ENCODE data around the gene CAPS. TPM values are rescaled to one million over a fixed set of nuclear protein-coding genes. Genes with fewer than 3 reads are reported as not detected.

The CAPS gene
- total RNA-seq, 1 donor = 10.6 TPM

GRCh38 chr19:5949792-5950305, 35.8 kb downstream of the CAPS start:
- Histone ChIP-seq H3K4me3 (ENCODE audit: low read length) (no peak overlapping the region), H3K27me3 (ENCODE audit: insufficient read depth, low read length) (no peaks in the 10 kb centered on the region), H3K9me3 (ENCODE audit: low read depth, low read length) (no peaks in the 10 kb centered on the region), H3K4me1 (ENCODE audit: insufficient read depth, low read length) (peaks cover 88% of the 10 kb centered on the region)

GRCh38 chr19:5950741-5951140, 36.7 kb downstream of the CAPS start:
- no peaks in the 10 kb centered on the region for H3K9me3 ChIP-seq (ENCODE audit: low read depth, low read length)
- no peak overlapping the region for H3K4me3 ChIP-seq (ENCODE audit: low read length)
- no peaks in the 10 kb centered on the region for H3K27me3 ChIP-seq (ENCODE audit: insufficient read depth, low read length)
- H3K4me1 ChIP-seq (ENCODE audit: insufficient read depth, low read length) = peaks cover 91% of the 10 kb centered on the region

- no peaks in the 10 kb centered on the region for H3K27me3 ChIP-seq (ENCODE audit: insufficient read depth, low read length)
- H3K4me1 ChIP-seq (ENCODE audit: insufficient read depth, low read length) = peaks cover 88% of the 10 kb centered on the region
- H3K9me3 ChIP-seq (ENCODE audit: low read depth, low read length) = no peaks in the 10 kb centered on the region
- no peak overlapping the region for H3K4me3 ChIP-seq (ENCODE audit: low read length)
Measured at GRCh38 chr19:5951338-5951861, 37.3 kb downstream of the CAPS start.

- no peak overlapping the region for H3K4me3 ChIP-seq (ENCODE audit: low read length)
Measured at GRCh38 chr19:5952193-5953029, 38.4 kb downstream of the CAPS start.

GRCh38 chr19:5953030-5953589, 39.1 kb downstream of the CAPS start:
- no peak overlapping the region for H3K4me3 ChIP-seq (ENCODE audit: low read length)
- H3K4me1 ChIP-seq (ENCODE audit: insufficient read depth, low read length) = peaks cover 73% of the 10 kb centered on the region
- H3K27me3 ChIP-seq (ENCODE audit: insufficient read depth, low read length) = no peaks in the 10 kb centered on the region
- H3K9me3 ChIP-seq (ENCODE audit: low read depth, low read length) = no peaks in the 10 kb centered on the region

More at GRCh38 chr19:5952193-5953029, 38.4 kb downstream of the CAPS start:
- Histone ChIP-seq H3K9me3 (ENCODE audit: low read depth, low read length) (no peaks in the 10 kb centered on the region), H3K27me3 (ENCODE audit: insufficient read depth, low read length) (no peaks in the 10 kb centered on the region), H3K4me1 (ENCODE audit: insufficient read depth, low read length) (peaks cover 80% of the 10 kb centered on the region)

GRCh38 chr19:5953680-5954213, 39.7 kb downstream of the CAPS start:
- H3K27me3 ChIP-seq (ENCODE audit: insufficient read depth, low read length) = no peaks in the 10 kb centered on the region
- H3K4me1 ChIP-seq (ENCODE audit: insufficient read depth, low read length) = peaks cover 71% of the 10 kb centered on the region

GRCh38 chr19:5954293-5954692, 40.2 kb downstream of the CAPS start:
- no peaks in the 10 kb centered on the region for H3K9me3 ChIP-seq (ENCODE audit: low read depth, low read length)
- peaks cover 71% of the 10 kb centered on the region for H3K4me1 ChIP-seq (ENCODE audit: insufficient read depth, low read length)

More at GRCh38 chr19:5953680-5954213, 39.7 kb downstream of the CAPS start:
- Histone ChIP-seq H3K9me3 (ENCODE audit: low read depth, low read length) (no peaks in the 10 kb centered on the region), H3K4me3 (ENCODE audit: low read length) (no peak overlapping the region)

GRCh38 chr19:5955636-5955935, 41.5 kb downstream of the CAPS start:
- Histone ChIP-seq H3K4me3 (ENCODE audit: low read length) (no peak overlapping the region), H3K27me3 (ENCODE audit: insufficient read depth, low read length) (no peaks in the 10 kb centered on the region), H3K9me3 (ENCODE audit: low read depth, low read length) (no peaks in the 10 kb centered on the region), H3K4me1 (ENCODE audit: insufficient read depth, low read length) (peaks cover 69% of the 10 kb centered on the region)

More at GRCh38 chr19:5954293-5954692, 40.2 kb downstream of the CAPS start:
- Histone ChIP-seq H3K27me3 (ENCODE audit: insufficient read depth, low read length) (no peaks in the 10 kb centered on the region), H3K4me3 (ENCODE audit: low read length) (no peak overlapping the region)

- H3K9me3 ChIP-seq (ENCODE audit: low read depth, low read length) = no peaks in the 10 kb centered on the region
- H3K4me3 ChIP-seq (ENCODE audit: low read length) = no peak overlapping the region
- H3K27me3 ChIP-seq (ENCODE audit: insufficient read depth, low read length) = no peaks in the 10 kb centered on the region
- peaks cover 70% of the 10 kb centered on the region for H3K4me1 ChIP-seq (ENCODE audit: insufficient read depth, low read length)
Measured at GRCh38 chr19:5956323-5956722, 42.3 kb downstream of the CAPS start.

GRCh38 chr19:5956728-5957127, 42.7 kb downstream of the CAPS start:
- H3K4me1 ChIP-seq (ENCODE audit: insufficient read depth, low read length) = peaks cover 70% of the 10 kb centered on the region
- H3K27me3 ChIP-seq (ENCODE audit: insufficient read depth, low read length) = no peaks in the 10 kb centered on the region
- no peaks in the 10 kb centered on the region for H3K9me3 ChIP-seq (ENCODE audit: low read depth, low read length)
- no peak overlapping the region for H3K4me3 ChIP-seq (ENCODE audit: low read length)

GRCh38 chr19:5957170-5957569, 43.1 kb downstream of the CAPS start:
- Histone ChIP-seq H3K4me3 (ENCODE audit: low read length) (no peak overlapping the region), H3K27me3 (ENCODE audit: insufficient read depth, low read length) (no peaks in the 10 kb centered on the region), H3K9me3 (ENCODE audit: low read depth, low read length) (no peaks in the 10 kb centered on the region), H3K4me1 (ENCODE audit: insufficient read depth, low read length) (peaks cover 70% of the 10 kb centered on the region)

GRCh38 chr19:5958074-5958850, 44.2 kb downstream of the CAPS start:
- no peaks in the 10 kb centered on the region for H3K27me3 ChIP-seq (ENCODE audit: insufficient read depth, low read length)
- peaks cover 70% of the 10 kb centered on the region for H3K4me1 ChIP-seq (ENCODE audit: insufficient read depth, low read length)
- no peaks in the 10 kb centered on the region for H3K9me3 ChIP-seq (ENCODE audit: low read depth, low read length)
- H3K4me3 ChIP-seq (ENCODE audit: low read length) = no peak overlapping the region

- no peaks in the 10 kb centered on the region for H3K9me3 ChIP-seq (ENCODE audit: low read depth, low read length)
- H3K4me1 ChIP-seq (ENCODE audit: insufficient read depth, low read length) = peaks cover 70% of the 10 kb centered on the region
- H3K27me3 ChIP-seq (ENCODE audit: insufficient read depth, low read length) = no peaks in the 10 kb centered on the region
- no peak overlapping the region for H3K4me3 ChIP-seq (ENCODE audit: low read length)
Measured at GRCh38 chr19:5958851-5959122, 44.7 kb downstream of the CAPS start.

- no peaks in the 10 kb centered on the region for H3K9me3 ChIP-seq (ENCODE audit: low read depth, low read length)
- peaks cover 70% of the 10 kb centered on the region for H3K4me1 ChIP-seq (ENCODE audit: insufficient read depth, low read length)
- no peaks in the 10 kb centered on the region for H3K27me3 ChIP-seq (ENCODE audit: insufficient read depth, low read length)
- H3K4me3 ChIP-seq (ENCODE audit: low read length) = no peak overlapping the region
Measured at GRCh38 chr19:5959260-5960004, 45.4 kb downstream of the CAPS start.
